Measurements from ENCODE around the gene SGK2.
A peak's percentile ranks its signal among the peaks of the same experiment; 100 is the strongest.

SGK2 gene

GRCh38 chr20:43590036-43590391 lies 31.2 kb downstream of the SGK2 start:
- H3K4me1 ChIP-seq (ENCODE audit: control insufficient read depth, insufficient read depth, low read length) = no peaks in the 10 kb centered on the region
- H3K36me3 ChIP-seq (ENCODE audit: control insufficient read depth in 2 of 2, insufficient read depth in 1 of 2, low read length in 2 of 2) = peaks cover 3 to 11% of the 10 kb centered on the region in 2 experiments; a peak in 2 of 3 replicates
- H3K9me3 ChIP-seq (ENCODE audit: control insufficient read depth, insufficient read depth, low read depth, low read length) = no peaks in the 10 kb centered on the region
- H3K4me3 ChIP-seq (ENCODE audit: low read depth, low read length) = peak overlapping the region; percentile 99
- ChIA-PET CTCF (interaction anchor here (0.7 to 1.0 kb wide), 2 partner anchors 52 to 85 kb away, joined by 3 read pairs; no protein-coding TSS in a partner anchor), POLR2A (interaction anchor here (0.6 to 2.7 kb wide), 5 partner anchors 47 to 617 kb away, joined by 3 to 16 read pairs (median 4); partner anchors contain the start of genes L3MBTL1 and SRSF6)
- TF ChIP-seq ZNF660 (tag by site-specific recombination; IDR thresholded peaks at IDR 0.05) (no peak), ZNF2 (tag by site-specific recombination; IDR thresholded peaks at IDR 0.05) (no peak), ZIC2 (tag by site-specific recombination; IDR thresholded peaks at IDR 0.05) (no peak)
- no peak overlapping the region; the same call in 1 of the 2 replicates for H3K27ac ChIP-seq (ENCODE audit: extremely low read depth, low read depth, low read length)

DNA sequence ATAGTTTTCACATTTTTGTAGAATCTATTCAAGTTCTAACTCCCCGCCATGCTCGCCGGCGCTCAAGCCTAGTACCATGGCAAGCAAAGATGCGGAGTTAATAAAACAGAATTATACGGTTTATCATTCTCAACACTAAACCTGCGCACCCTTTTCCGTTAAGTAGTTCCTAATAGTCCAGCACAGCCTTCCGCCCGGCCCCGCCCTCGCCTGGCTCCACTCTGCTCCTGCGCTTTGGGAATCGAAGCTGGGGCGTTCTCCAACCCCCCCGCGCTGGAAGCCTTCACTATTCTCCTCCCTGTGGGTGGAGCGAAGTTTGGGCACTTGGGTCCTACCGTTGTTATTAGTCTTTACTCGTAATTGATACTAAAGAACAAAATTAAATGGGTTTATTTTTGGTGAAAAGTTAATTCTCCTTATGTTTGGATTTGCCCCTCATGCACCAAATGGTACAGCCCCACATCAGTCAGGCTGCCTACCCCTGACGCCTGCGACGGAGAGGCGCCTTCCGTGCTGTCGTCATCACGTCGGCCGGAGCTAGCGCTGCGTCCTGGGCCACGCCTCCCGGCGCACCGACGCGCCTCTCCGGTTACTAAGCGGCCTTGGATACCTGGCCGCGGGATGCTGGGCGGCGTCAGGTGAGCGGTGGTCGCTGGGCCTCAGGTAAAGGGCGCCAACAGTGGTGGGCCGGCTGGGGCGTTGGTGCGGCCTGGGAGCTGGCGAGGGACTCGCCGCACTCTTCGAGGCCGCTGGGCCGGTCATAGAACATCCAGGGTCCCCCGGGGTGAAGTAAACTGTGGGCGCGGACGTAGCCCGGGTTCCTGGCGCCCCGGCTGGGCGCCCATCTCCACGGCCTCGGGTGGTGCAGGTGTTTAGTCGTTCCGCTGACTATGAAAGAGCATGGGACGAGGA lies 31.8 kb downstream of the SGK2 start, which contains the start of gene IFT52:
IFT52 (plus strand) TSS at position 546 of the 912 bp plus-strand sequence. CDS start 3,762 bp downstream, outside the sequence.
- ChIA-PET POLR2A (interaction anchor here (0.6 to 2.7 kb wide), 23 partner anchors 10 to 1967 kb away, joined by 3 to 16 read pairs (median 4); partner anchors contain the start of genes L3MBTL1 and SRSF6), CTCF (interaction anchor here (1.0 kb wide), 1 partner anchor 52 kb away, joined by 3 read pairs; no protein-coding TSS in a partner anchor)
- H3K27ac ChIP-seq (ENCODE audit: extremely low read depth, low read depth, low read length) = peak within 1 kb of the TSS; percentile 78
- H3K36me3 ChIP-seq (ENCODE audit: control insufficient read depth in 2 of 2, insufficient read depth in 1 of 2, low read length in 2 of 2) = peaks cover 6 to 16% of the 10 kb centered on the region in 2 experiments; a peak in 2 of 3 replicates
- peak within 1 kb of the TSS; percentile 99 for H3K4me3 ChIP-seq (ENCODE audit: low read depth, low read length)
- H3K4me1 ChIP-seq (ENCODE audit: control insufficient read depth, insufficient read depth, low read length) = no peaks in the 10 kb centered on the region
- H3K9me3 ChIP-seq (ENCODE audit: control insufficient read depth, insufficient read depth, low read depth, low read length) = no peaks in the 10 kb centered on the region
- TF ChIP-seq ZBTB7A (tag by site-specific recombination; IDR thresholded peaks at IDR 0.05; ENCODE audit: low read depth) (no peak), ZNF639 (tag by site-specific recombination; IDR thresholded peaks at IDR 0.05) (peak; percentile 73; the same call in 1 of the 2 replicates), GFI1B (tag by site-specific recombination; IDR thresholded peaks at IDR 0.05) (no peak), ZBTB20 (tag by site-specific recombination; IDR thresholded peaks at IDR 0.05) (peak; percentile 63), ZNF23 (tag by site-specific recombination; IDR thresholded peaks at IDR 0.05; ENCODE audit: borderline replicate concordance) (no peak), ZNF624 (tag by site-specific recombination; IDR thresholded peaks at IDR 0.05) (no peak), ZNF423 (tag by site-specific recombination; IDR thresholded peaks at IDR 0.05) (no peak), ZNF292 (tag by site-specific recombination; IDR thresholded peaks at IDR 0.05; ENCODE audit: borderline replicate concordance, low read depth) (no peak), ZNF529 (tag by site-specific recombination; IDR thresholded peaks at IDR 0.05; ENCODE audit: insufficient replicate concordance) (no peak), KLF17 (tag by site-specific recombination; IDR thresholded peaks at IDR 0.05) (peak; percentile 70; the same call in 1 of the 2 replicates), ZNF701 (tag by site-specific recombination; IDR thresholded peaks at IDR 0.05) (no peak), ZNF692 (tag by site-specific recombination; IDR thresholded peaks at IDR 0.05) (peak; percentile 40), SP3 (tag by site-specific recombination; IDR thresholded peaks at IDR 0.05) (peak; percentile 84), OVOL3 (tag by site-specific recombination; IDR thresholded peaks at IDR 0.05) (no peak), ZNF580 (tag by site-specific recombination; IDR thresholded peaks at IDR 0.05) (peak; percentile 76; the same call in 1 of the 2 replicates), ZNF658 (tag by site-specific recombination; IDR thresholded peaks at IDR 0.05) (no peak), ATF2 (tag by site-specific recombination; IDR thresholded peaks at IDR 0.05; ENCODE audit: low read depth) (peak; percentile 82), ZNF114 (tag by site-specific recombination; IDR thresholded peaks at IDR 0.05) (no peak), GLIS1 (tag by site-specific recombination; IDR thresholded peaks at IDR 0.05) (peak; percentile 31; the same call in 1 of the 2 replicates), ZNF704 (tag by site-specific recombination; IDR thresholded peaks at IDR 0.05) (no peak), ZNF621 (tag by site-specific recombination; IDR thresholded peaks at IDR 0.05) (no peak)
- TF ChIP-seq, protein P1, sequence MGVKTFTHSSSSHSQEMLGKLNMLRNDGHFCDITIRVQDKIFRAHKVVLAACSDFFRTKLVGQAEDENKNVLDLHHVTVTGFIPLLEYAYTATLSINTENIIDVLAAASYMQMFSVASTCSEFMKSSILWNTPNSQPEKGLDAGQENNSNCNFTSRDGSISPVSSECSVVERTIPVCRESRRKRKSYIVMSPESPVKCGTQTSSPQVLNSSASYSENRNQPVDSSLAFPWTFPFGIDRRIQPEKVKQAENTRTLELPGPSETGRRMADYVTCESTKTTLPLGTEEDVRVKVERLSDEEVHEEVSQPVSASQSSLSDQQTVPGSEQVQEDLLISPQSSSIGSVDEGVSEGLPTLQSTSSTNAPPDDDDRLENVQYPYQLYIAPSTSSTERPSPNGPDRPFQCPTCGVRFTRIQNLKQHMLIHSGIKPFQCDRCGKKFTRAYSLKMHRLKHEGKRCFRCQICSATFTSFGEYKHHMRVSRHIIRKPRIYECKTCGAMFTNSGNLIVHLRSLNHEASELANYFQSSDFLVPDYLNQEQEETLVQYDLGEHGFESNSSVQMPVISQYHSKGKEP (tag by site-specific recombination; IDR thresholded peaks at IDR 0.05) = no peak

Measured in HEK293 (cell line).